Neural cell (in vitro differentiated cells): ENCODE measurements around the gene S1PR4.
A peak's percentile ranks its signal among the peaks of the same experiment; 100 is the strongest.

Experiments
- POLR2AphosphoS5 ChIP-seq: IDR thresholded peaks from 2 replicates; pipeline ENCODE4 v1.6.1; 2012
- TF ChIP-seq, protein P1 (sequence below): fragments of 450-650 bp; IDR thresholded peaks from 2 replicates; pipeline ENCODE4 v1.5.1; 2014; ENCODE audit warnings: antibody characterized with exemption, mild to moderate bottlenecking, moderate library complexity; ENCODE audit not compliant: poor library complexity, severe bottlenecking

DNA sequence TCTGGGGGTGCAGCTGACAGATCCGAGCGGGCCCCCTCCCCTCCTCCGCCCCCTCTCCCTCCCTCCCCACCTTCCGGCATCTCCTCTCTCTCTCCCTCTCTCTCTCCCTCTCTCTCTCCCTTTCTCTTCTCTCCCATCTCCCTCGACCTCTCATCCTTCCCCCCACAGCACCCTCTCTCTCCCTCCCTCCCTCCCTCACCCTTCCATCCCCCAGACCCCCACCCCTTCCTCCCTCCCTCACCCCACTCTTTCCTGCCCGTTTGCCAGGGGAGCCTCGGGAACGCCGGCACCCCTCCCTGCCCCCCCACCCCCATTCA lies 46.6 kb downstream of the S1PR4 start:
- TF ChIP-seq, protein P1, sequence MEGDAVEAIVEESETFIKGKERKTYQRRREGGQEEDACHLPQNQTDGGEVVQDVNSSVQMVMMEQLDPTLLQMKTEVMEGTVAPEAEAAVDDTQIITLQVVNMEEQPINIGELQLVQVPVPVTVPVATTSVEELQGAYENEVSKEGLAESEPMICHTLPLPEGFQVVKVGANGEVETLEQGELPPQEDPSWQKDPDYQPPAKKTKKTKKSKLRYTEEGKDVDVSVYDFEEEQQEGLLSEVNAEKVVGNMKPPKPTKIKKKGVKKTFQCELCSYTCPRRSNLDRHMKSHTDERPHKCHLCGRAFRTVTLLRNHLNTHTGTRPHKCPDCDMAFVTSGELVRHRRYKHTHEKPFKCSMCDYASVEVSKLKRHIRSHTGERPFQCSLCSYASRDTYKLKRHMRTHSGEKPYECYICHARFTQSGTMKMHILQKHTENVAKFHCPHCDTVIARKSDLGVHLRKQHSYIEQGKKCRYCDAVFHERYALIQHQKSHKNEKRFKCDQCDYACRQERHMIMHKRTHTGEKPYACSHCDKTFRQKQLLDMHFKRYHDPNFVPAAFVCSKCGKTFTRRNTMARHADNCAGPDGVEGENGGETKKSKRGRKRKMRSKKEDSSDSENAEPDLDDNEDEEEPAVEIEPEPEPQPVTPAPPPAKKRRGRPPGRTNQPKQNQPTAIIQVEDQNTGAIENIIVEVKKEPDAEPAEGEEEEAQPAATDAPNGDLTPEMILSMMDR = no peak
- TF ChIP-seq POLR2AphosphoS5 = peak; percentile 23
